ENCODE measurements around the gene GLI3.

Gene GLI3

GRCh38 chr7:42145539-42145938 lies 91.5 kb downstream of the GLI3 start:
- H3K4me3 ChIP-seq (ENCODE audit: low read depth, low read length), result no peak overlapping the region
- no peak for TF ChIP-seq CTCF (IDR thresholded peaks at IDR 0.05; ENCODE audit: low read depth, low read length)

- H3K4me3 ChIP-seq (ENCODE audit: low read depth, low read length), result no peak overlapping the region
- TF ChIP-seq CTCF (IDR thresholded peaks at IDR 0.05; ENCODE audit: low read depth, low read length), result no peak
Observed at GRCh38 chr7:42144604-42145003, 92.4 kb downstream of the GLI3 start.

GRCh38 chr7:42143711-42144600 lies 93.1 kb downstream of the GLI3 start:
- H3K4me3 ChIP-seq (ENCODE audit: low read depth, low read length), result no peak overlapping the region
- no peak for TF ChIP-seq CTCF (IDR thresholded peaks at IDR 0.05; ENCODE audit: low read depth, low read length)

GRCh38 chr7:42142089-42142488 lies 94.9 kb downstream of the GLI3 start:
- no peak for TF ChIP-seq CTCF (IDR thresholded peaks at IDR 0.05; ENCODE audit: low read depth, low read length)
- no peak overlapping the region for H3K4me3 ChIP-seq (ENCODE audit: low read depth, low read length)

GRCh38 chr7:42139751-42140150 lies 97.3 kb downstream of the GLI3 start:
- no peak for TF ChIP-seq CTCF (IDR thresholded peaks at IDR 0.05; ENCODE audit: low read depth, low read length)
- no peak overlapping the region for H3K4me3 ChIP-seq (ENCODE audit: low read depth, low read length)

GRCh38 chr7:42138691-42139090 lies 98.3 kb downstream of the GLI3 start:
- no peak overlapping the region for H3K4me3 ChIP-seq (ENCODE audit: low read depth, low read length)

More at GRCh38 chr7:42138691-42139090, 98.3 kb downstream of the GLI3 start:
- no peak for TF ChIP-seq CTCF (IDR thresholded peaks at IDR 0.05; ENCODE audit: low read depth, low read length)

Measured in WI38 (cell line).